ENCODE measurements around the gene CXCL13. TPM values are rescaled to one million over a fixed set of nuclear protein-coding genes. Genes with fewer than 3 reads are reported as not detected.
"Not testable (repeated sequence)": the region's sequence is repeated elsewhere in the genome, so short reads cannot be mapped to it uniquely, and the experiment has no call there.

Gene CXCL13
- total RNA-seq, 1 experiment from 2014 or later: not detected

- no peak overlapping the region for H3K27ac ChIP-seq
- no peak overlapping the region for H3K4me3 ChIP-seq
- H3K27me3 ChIP-seq: peaks cover 3% of the 10 kb centered on the region; the same call in 1 of the 2 replicates
- no peaks in the 10 kb centered on the region; the same call in 1 of the 2 replicates for H3K4me1 ChIP-seq
- DNase-seq: no peak
- no peaks in the 10 kb centered on the region for H3K36me3 ChIP-seq
- H3K9me3 ChIP-seq (replicated peaks): no peaks in the 10 kb centered on the region
Measured at GRCh38 chr4:77623091-77623490, 17.5 kb downstream of the CXCL13 start.

GRCh38 chr4:77624213-77624612, 18.6 kb downstream of the CXCL13 start:
- no peak for DNase-seq
- no peak overlapping the region for H3K27ac ChIP-seq
- no peaks in the 10 kb centered on the region for H3K36me3 ChIP-seq
- H3K27me3 ChIP-seq: peaks cover 3% of the 10 kb centered on the region; the same call in 1 of the 2 replicates
- no peaks in the 10 kb centered on the region; the same call in 1 of the 2 replicates for H3K4me1 ChIP-seq
- H3K4me3 ChIP-seq: no peak overlapping the region
- no peaks in the 10 kb centered on the region for H3K9me3 ChIP-seq (replicated peaks)

- no peaks in the 10 kb centered on the region for H3K36me3 ChIP-seq
- H3K27ac ChIP-seq: no peak overlapping the region
- no peaks in the 10 kb centered on the region for H3K4me1 ChIP-seq
- H3K9me3 ChIP-seq (replicated peaks): no peaks in the 10 kb centered on the region
- H3K27me3 ChIP-seq: peaks cover 3% of the 10 kb centered on the region; the same call in 1 of the 2 replicates
- no peak for DNase-seq
- no peak overlapping the region for H3K4me3 ChIP-seq
Measured at GRCh38 chr4:77625485-77625884, 19.9 kb downstream of the CXCL13 start.

- DNase-seq: no peak
- Histone ChIP-seq H3K9me3 (replicated peaks) (no peaks in the 10 kb centered on the region), H3K4me3 (no peak overlapping the region), H3K36me3 (no peaks in the 10 kb centered on the region), H3K4me1 (no peaks in the 10 kb centered on the region), H3K27ac (no peak overlapping the region), H3K27me3 (no peaks in the 10 kb centered on the region)
Measured at GRCh38 chr4:77629885-77630284, 24.3 kb downstream of the CXCL13 start.

- H3K4me3 ChIP-seq: no peak overlapping the region
- DNase-seq: no peak
- H3K27me3 ChIP-seq: no peaks in the 10 kb centered on the region
- no peaks in the 10 kb centered on the region for H3K9me3 ChIP-seq (replicated peaks)
- no peaks in the 10 kb centered on the region for H3K4me1 ChIP-seq
- H3K27ac ChIP-seq: no peak overlapping the region
- no peaks in the 10 kb centered on the region for H3K36me3 ChIP-seq
Measured at GRCh38 chr4:77631276-77631675, 25.7 kb downstream of the CXCL13 start.

GRCh38 chr4:77634132-77634785, 28.6 kb downstream of the CXCL13 start:
- Histone ChIP-seq H3K36me3 (no peaks in the 10 kb centered on the region), H3K4me3 (no peak overlapping the region), H3K4me1 (no peaks in the 10 kb centered on the region; the same call in 1 of the 2 replicates), H3K27me3 (no peaks in the 10 kb centered on the region), H3K9me3 (replicated peaks) (peaks cover 3% of the 10 kb centered on the region; the same call in 1 of the 2 replicates), H3K27ac (no peak overlapping the region)
- DNase-seq: no peak

GRCh38 chr4:77635246-77635645, 29.6 kb downstream of the CXCL13 start:
- Histone ChIP-seq H3K27me3 (no peaks in the 10 kb centered on the region), H3K4me1 (no peaks in the 10 kb centered on the region; the same call in 1 of the 2 replicates), H3K4me3 (no peak overlapping the region), H3K27ac (no peak overlapping the region), H3K36me3 (no peaks in the 10 kb centered on the region), H3K9me3 (replicated peaks) (peaks cover 3% of the 10 kb centered on the region; the same call in 1 of the 2 replicates)
- DNase-seq: no peak

- Histone ChIP-seq H3K4me3 (no peak overlapping the region), H3K4me1 (no peaks in the 10 kb centered on the region; the same call in 1 of the 2 replicates), H3K27me3 (no peaks in the 10 kb centered on the region), H3K36me3 (no peaks in the 10 kb centered on the region), H3K27ac (no peak overlapping the region), H3K9me3 (replicated peaks) (peaks cover 3% of the 10 kb centered on the region; the same call in 1 of the 2 replicates)
- DNase-seq: no peak
Measured at GRCh38 chr4:77635876-77636275, 30.3 kb downstream of the CXCL13 start.

GRCh38 chr4:77636902-77637301, 31.3 kb downstream of the CXCL13 start:
- DNase-seq: peak; percentile 20 to 33
- Histone ChIP-seq H3K27ac (no peak overlapping the region), H3K27me3 (no peaks in the 10 kb centered on the region), H3K4me1 (no peaks in the 10 kb centered on the region; the same call in 1 of the 2 replicates), H3K36me3 (no peaks in the 10 kb centered on the region), H3K9me3 (replicated peaks) (peaks cover 3% of the 10 kb centered on the region; the same call in 1 of the 2 replicates), H3K4me3 (no peak overlapping the region)

- H3K27ac ChIP-seq; H3K4me1 ChIP-seq; H3K9me3 ChIP-seq (replicated peaks); H3K4me3 ChIP-seq; H3K27me3 ChIP-seq; H3K36me3 ChIP-seq; DNase-seq: not testable (repeated sequence)
Measured at GRCh38 chr4:77644069-77644468, 38.4 kb downstream of the CXCL13 start.

GRCh38 chr4:77650787-77651186, 45.2 kb downstream of the CXCL13 start:
- Histone ChIP-seq H3K27ac (no peak overlapping the region), H3K27me3 (no peaks in the 10 kb centered on the region), H3K36me3 (no peaks in the 10 kb centered on the region), H3K4me3 (no peak overlapping the region), H3K9me3 (replicated peaks) (no peaks in the 10 kb centered on the region; the same call in none of the 2 replicates), H3K4me1 (no peaks in the 10 kb centered on the region; the same call in 1 of the 2 replicates)
- no peak for DNase-seq

GRCh38 chr4:77651820-77652219, 46.2 kb downstream of the CXCL13 start:
- Histone ChIP-seq H3K9me3 (replicated peaks) (no peaks in the 10 kb centered on the region; the same call in none of the 2 replicates), H3K36me3 (no peaks in the 10 kb centered on the region)
- no peak for DNase-seq

GRCh38 chr4:77652237-77652897, 46.7 kb downstream of the CXCL13 start:
- no peaks in the 10 kb centered on the region; the same call in 1 of the 2 replicates for H3K4me1 ChIP-seq

More at GRCh38 chr4:77651820-77652219, 46.2 kb downstream of the CXCL13 start:
- Histone ChIP-seq H3K4me1 (no peaks in the 10 kb centered on the region; the same call in 1 of the 2 replicates), H3K27me3 (no peaks in the 10 kb centered on the region), H3K4me3 (no peak overlapping the region), H3K27ac (no peak overlapping the region)

GRCh38 chr4:77653162-77653758, 47.6 kb downstream of the CXCL13 start:
- Histone ChIP-seq H3K36me3 (no peaks in the 10 kb centered on the region), H3K4me3 (no peak overlapping the region), H3K27ac (no peak overlapping the region), H3K4me1 (no peaks in the 10 kb centered on the region; the same call in 1 of the 2 replicates), H3K27me3 (no peaks in the 10 kb centered on the region), H3K9me3 (replicated peaks) (no peaks in the 10 kb centered on the region)
- DNase-seq: no peak

More at GRCh38 chr4:77652237-77652897, 46.7 kb downstream of the CXCL13 start:
- no peaks in the 10 kb centered on the region for H3K36me3 ChIP-seq
- DNase-seq: peak in 1 of 2 experiments; percentile 20
- H3K27ac ChIP-seq: no peak overlapping the region
- no peaks in the 10 kb centered on the region for H3K27me3 ChIP-seq
- H3K9me3 ChIP-seq (replicated peaks): no peaks in the 10 kb centered on the region; the same call in 1 of the 2 replicates
- H3K4me3 ChIP-seq: no peak overlapping the region

- H3K27ac ChIP-seq; H3K4me1 ChIP-seq; H3K36me3 ChIP-seq; DNase-seq; H3K27me3 ChIP-seq; H3K9me3 ChIP-seq (replicated peaks); H3K4me3 ChIP-seq: not testable (repeated sequence)
Measured at GRCh38 chr4:77660318-77660717, 54.7 kb downstream of the CXCL13 start.
